CD14-positive monocyte (primary cell): ENCODE data around the gene ZFHX3. TPM values are rescaled to one million over a fixed set of nuclear protein-coding genes. Genes with fewer than 3 reads are reported as not detected.

Source experiments
- DNase-seq, 3 donors: peaks; one replicate each; pipeline ENCODE4 v3.0.0-alpha.2; 2011 to 2022
- H2AFZ ChIP-seq: 2 replicates; pipeline ENCODE4 v1.6.0; 2012; ENCODE audit warnings: mild to moderate bottlenecking, low read depth, low read length, inconsistent platforms; ENCODE audit not compliant: insufficient read depth, poor library complexity, severe bottlenecking
- H3K27ac ChIP-seq, 2 donors: 1 replicate in 1 of 2; 2 replicates in 1 of 2; pipeline ENCODE4 v1.5.1; 2012 to 2013; ENCODE audit warnings: low read length in 2 of 2, control low read depth in 1 of 2, inconsistent platforms in 1 of 2, low read depth in 1 of 2, mild to moderate bottlenecking in 1 of 2
- H3K27me3 ChIP-seq, 2 donors: one replicate each; pipeline versions ENCODE4 v1.6.0 to v1.6.1; 2011 to 2013; ENCODE audit warnings: low read length in 2 of 2; ENCODE audit not compliant: control insufficient read depth in 2 of 2, insufficient read depth in 2 of 2
- H3K36me3 ChIP-seq, 2 donors: replicated peaks in 1 of 2; 1 replicate in 1 of 2; 2 replicates in 1 of 2; pipeline versions ENCODE4 v1.5.1 to v1.6.1; 2012 to 2013; ENCODE audit warnings: low read length in 2 of 2, control low read depth in 1 of 2, inconsistent platforms in 1 of 2, mild to moderate bottlenecking in 1 of 2; ENCODE audit not compliant: insufficient read depth in 2 of 2, control insufficient read depth in 1 of 2
- H3K4me1 ChIP-seq, 2 donors: 1 replicate in 1 of 2; 2 replicates in 1 of 2; pipeline versions ENCODE4 v1.5.1 to v1.6.1; 2012 to 2013; ENCODE audit warnings: low read length in 2 of 2, control low read depth in 1 of 2, inconsistent platforms in 1 of 2, mild to moderate bottlenecking in 1 of 2, moderate library complexity in 1 of 2; ENCODE audit not compliant: insufficient read depth in 2 of 2, control insufficient read depth in 1 of 2
- H3K4me2 ChIP-seq: replicated peaks from 2 replicates; pipeline ENCODE3; 2012; ENCODE audit warnings: low read length, moderate library complexity, mild to moderate bottlenecking; ENCODE audit not compliant: poor library complexity, severe bottlenecking; ENCODE audit errors: extremely low read depth
- H3K4me3 ChIP-seq, 3 experiments: fragments of 200-600 bp in 1 of 3; sonication (generic) in 1 of 3; replicated peaks in 1 of 3; 1 replicate in 2 of 3; 2 replicates in 1 of 3; pipeline ENCODE4 v1.5.1; 2011 to 2013; ENCODE audit warnings: low read length in 3 of 3, mild to moderate bottlenecking in 3 of 3, control low read depth in 2 of 3, low read depth in 2 of 3, inconsistent platforms in 1 of 3, moderate library complexity in 1 of 3
- H3K79me2 ChIP-seq: 2 replicates; pipeline ENCODE4 v1.6.0; 2012; ENCODE audit warnings: mild to moderate bottlenecking, control low read depth, inconsistent platforms, low read length, moderate library complexity; ENCODE audit not compliant: insufficient read depth
- H3K9ac ChIP-seq: 2 replicates; pipeline ENCODE4 v1.6.0; 2017; ENCODE audit warnings: low read length, mild to moderate bottlenecking; ENCODE audit not compliant: insufficient read depth, poor library complexity, severe bottlenecking
- H3K9me3 ChIP-seq, 2 donors: replicated peaks in 1 of 2; 1 replicate in 1 of 2; 2 replicates in 1 of 2; pipeline versions ENCODE4 v1.5.1 to v1.6.1; 2012 to 2013; ENCODE audit warnings: low read length in 2 of 2, control low read depth in 1 of 2; ENCODE audit not compliant: control insufficient read depth in 1 of 2, insufficient read depth in 1 of 2
- H4K20me1 ChIP-seq: 2 replicates; pipeline ENCODE4 v1.6.0; 2012; ENCODE audit warnings: mild to moderate bottlenecking, low read length, control low read depth, moderate library complexity; ENCODE audit not compliant: insufficient read depth
- H3K27ac Mint-ChIP-seq, 7 donors: one replicate each; pipeline ENCODE4 v1.8.0; 2020; ENCODE audit warnings: mild to moderate bottlenecking in 7 of 7, mixed read lengths in 7 of 7, moderate library complexity in 6 of 7, inconsistent platforms in 2 of 7
- H3K27me3 Mint-ChIP-seq, 3 donors: one replicate each; pipeline ENCODE4 v1.8.0; 2021 to 2022; ENCODE audit warnings: low read depth in 3 of 3, mild to moderate bottlenecking in 3 of 3, mixed read lengths in 3 of 3, moderate library complexity in 3 of 3, inconsistent platforms in 1 of 3
- H3K36me3 Mint-ChIP-seq, 2 donors: one replicate each; pipeline ENCODE4 v1.8.0; 2020; ENCODE audit warnings: mixed read lengths in 2 of 2, inconsistent platforms in 1 of 2, mild to moderate bottlenecking in 1 of 2
- H3K4me1 Mint-ChIP-seq: one replicate; pipeline ENCODE4 v1.8.0; 2020; ENCODE audit warnings: mild to moderate bottlenecking, mixed read lengths
- H3K4me3 Mint-ChIP-seq, 2 donors: one replicate each; pipeline ENCODE4 v1.8.0; 2020; ENCODE audit warnings: mild to moderate bottlenecking in 2 of 2, mixed read lengths in 2 of 2, moderate library complexity in 1 of 2
- H3K9me3 Mint-ChIP-seq, 7 donors: one replicate each; pipeline ENCODE4 v1.8.0; 2020 to 2022; ENCODE audit warnings: mixed read lengths in 7 of 7, mild to moderate bottlenecking in 6 of 7, moderate library complexity in 6 of 7, inconsistent platforms in 2 of 7
- CTCF ChIP-seq: fragments of 200-600 bp; IDR thresholded peaks from one replicate; pipeline ENCODE4 v1.8.0; 2022; ENCODE audit warnings: antibody characterized with exemption, mild to moderate bottlenecking
- WGBS: methylation state at CpG from one replicate; pipeline ENCODE4 v1.1.5; 2013; ENCODE audit warnings: missing lambda C conversion rate; ENCODE audit not compliant: insufficient coverage; 5-methylcytosine and 5-hydroxymethylcytosine counted together
- intact Hi-C, 2 donors: fragments of 100-400 bp; cut with micrococcal nuclease; formaldehyde crosslinking; loops; one replicate each; pipeline versions ENCODE4 v1.15.0 to v1.15.1; 2023
- polyA plus RNA-seq, 3 donors: library from polyadenylated mRNA; depleted of rRNA in 1 of 3; unstranded in 2 of 3; stranded (reverse) in 1 of 3; fragments of 300-500 nt in 2 of 3; fragments of >200 nt in 1 of 3; fragmentation: Illumina TruSeq in 2 of 3; gene quantifications; 1 replicate in 2 of 3; 2 replicates in 1 of 3; pipeline ENCODE4 v1.2.3, GENCODE V29; 2012 to 2021

ZFHX3 gene
- polyA plus RNA-seq, 3 donors: 0.42 to 4.2 (median 0.43) TPM

GRCh38 chr16:72895951-72896350, 152.0 kb downstream of the ZFHX3 start:
- Histone ChIP-seq H3K9me3 (peaks cover 2 to 3% of the 10 kb centered on the region in 2 donors), H3K4me1 (no peaks in the 10 kb centered on the region), H3K27ac (no peak overlapping the region), H3K9ac (no peak overlapping the region), H3K79me2 (no peaks in the 10 kb centered on the region), H4K20me1 (no peaks in the 10 kb centered on the region), H3K4me3 (no peak overlapping the region), H2AFZ (no peak overlapping the region), H3K27me3 (no peaks in the 10 kb centered on the region), H3K36me3 (peaks cover 0 to 2% of the 10 kb centered on the region in 2 donors), H3K4me2 (no peak overlapping the region)
- 87% methylated on average over 8 of the region's 11 CpGs for whole genome bisulfite sequencing
- DNase-seq: no peak
- TF ChIP-seq CTCF: no peak
- H3K27ac Mint-ChIP-seq: peak overlapping the region in 2 of 7 donors; percentile 26 to 65
- H3K36me3 Mint-ChIP-seq: peaks cover 14 to 22% of the 10 kb centered on the region in 2 donors
- no peak overlapping the region for H3K4me3 Mint-ChIP-seq
- H3K27me3 Mint-ChIP-seq: peaks cover 0 to 5% (median 0%) of the 10 kb centered on the region in 3 donors
- H3K4me1 Mint-ChIP-seq: peaks cover 2% of the 10 kb centered on the region
- intact Hi-C loops: no loop called here
- peaks cover 2 to 8% (median 3%) of the 10 kb centered on the region in 7 donors for H3K9me3 Mint-ChIP-seq

- peaks cover 15 to 17% of the 10 kb centered on the region in 2 donors for H3K9me3 ChIP-seq
- H2AFZ ChIP-seq: no peak overlapping the region
- no peak overlapping the region for H3K4me3 ChIP-seq
- Mint-ChIP-seq H3K27ac (peak overlapping the region in 3 of 7 donors; percentile 28 to 76 (median 70)), H3K27me3 (peaks cover 0 to 3% (median 0%) of the 10 kb centered on the region in 3 donors), H3K4me3 (no peak overlapping the region), H3K4me1 (peaks cover 2% of the 10 kb centered on the region), H3K9me3 (peaks cover 12 to 21% (median 14%) of the 10 kb centered on the region in 7 donors), H3K36me3 (peaks cover 20 to 28% of the 10 kb centered on the region in 2 donors)
- H3K4me2 ChIP-seq: no peak overlapping the region
- H3K4me1 ChIP-seq: no peaks in the 10 kb centered on the region
- intact Hi-C loops: no loop called here
- WGBS: 100% methylated on average over 3 of the region's 18 CpGs
- no peaks in the 10 kb centered on the region for H3K27me3 ChIP-seq
- H3K79me2 ChIP-seq: no peaks in the 10 kb centered on the region
- no peak for DNase-seq
- H4K20me1 ChIP-seq: no peaks in the 10 kb centered on the region
- no peak for TF ChIP-seq CTCF
- H3K36me3 ChIP-seq: peaks cover 4 to 12% of the 10 kb centered on the region in 2 donors
- H3K27ac ChIP-seq: no peak overlapping the region
- H3K9ac ChIP-seq: no peak overlapping the region
Measured at GRCh38 chr16:72894293-72895151, 153.4 kb downstream of the ZFHX3 start.
